DOHH2 (cell line): ENCODE measurements around the gene SLC6A20.

Source experiments
- CTCF ChIP-seq: fragments of 200-600 bp; sonication (generic); IDR thresholded peaks from one replicate; pipeline ENCODE4 v1.5.1; 2014; ENCODE audit warnings: antibody characterized with exemption, mild to moderate bottlenecking, low read depth, low read length; ENCODE audit not compliant: poor library complexity, severe bottlenecking
- EZH2phosphoT487 ChIP-seq: fragments of 200-600 bp; sonication (generic); IDR thresholded peaks from 2 replicates; pipeline ENCODE4 v1.6.1; 2017; ENCODE audit warnings: borderline replicate concordance, mild to moderate bottlenecking, antibody characterized with exemption, low read length, moderate library complexity, mixed read lengths

- TF ChIP-seq CTCF: no peak
- no peak for TF ChIP-seq EZH2phosphoT487
These were observed 20.2 kb upstream of the SLC6A20 start for GRCh38 chr3:45816544-45816943.
